UCSD-AML1 (cell line): ENCODE data around the gene CARS1.

Experiments
- DNase-seq: peaks from one replicate; lab custom pipeline; 2025; ENCODE audit not compliant: unreplicated experiment; lab: John Stamatoyannopoulos, UW

CARS1 gene

DNA sequence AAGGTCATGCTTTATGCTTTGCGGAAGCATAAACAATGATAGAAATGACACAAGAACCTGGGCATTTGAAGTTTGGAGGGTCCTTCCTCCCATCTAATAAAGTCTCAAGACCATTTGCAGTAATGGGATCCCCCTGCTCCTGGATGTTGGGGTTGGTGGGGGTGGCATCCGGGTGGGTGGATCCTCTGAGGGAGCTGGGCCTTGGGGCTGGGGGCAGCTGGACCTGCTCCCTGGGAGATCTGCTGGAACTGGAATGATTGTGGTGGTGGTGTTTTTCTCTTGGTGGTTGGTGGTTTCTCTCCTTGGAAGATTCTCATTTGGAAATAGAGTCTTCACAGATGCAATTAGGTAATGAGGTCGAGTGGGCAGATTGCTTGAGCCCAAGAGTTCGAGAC is 62.9 kb downstream of the CARS1 start:
- DNase-seq = no peak

DNA sequence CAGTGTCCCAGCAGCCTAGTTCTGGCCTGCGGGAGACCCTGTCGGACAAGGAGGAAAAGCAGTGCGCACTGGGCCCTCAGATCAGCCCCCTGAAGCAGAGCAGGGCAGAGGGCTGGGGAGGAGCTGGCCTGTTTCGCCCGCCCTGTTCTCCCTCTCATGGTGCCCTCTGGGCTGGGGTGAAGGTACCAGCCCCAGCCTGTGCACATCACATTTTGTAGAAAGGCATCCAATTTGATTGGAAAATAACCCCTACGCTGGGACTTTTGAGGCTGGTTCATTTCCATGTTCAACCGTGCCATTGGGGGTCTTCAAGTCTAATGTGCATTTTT is 64.3 kb downstream of the CARS1 start:
- DNase-seq = no peak

DNA sequence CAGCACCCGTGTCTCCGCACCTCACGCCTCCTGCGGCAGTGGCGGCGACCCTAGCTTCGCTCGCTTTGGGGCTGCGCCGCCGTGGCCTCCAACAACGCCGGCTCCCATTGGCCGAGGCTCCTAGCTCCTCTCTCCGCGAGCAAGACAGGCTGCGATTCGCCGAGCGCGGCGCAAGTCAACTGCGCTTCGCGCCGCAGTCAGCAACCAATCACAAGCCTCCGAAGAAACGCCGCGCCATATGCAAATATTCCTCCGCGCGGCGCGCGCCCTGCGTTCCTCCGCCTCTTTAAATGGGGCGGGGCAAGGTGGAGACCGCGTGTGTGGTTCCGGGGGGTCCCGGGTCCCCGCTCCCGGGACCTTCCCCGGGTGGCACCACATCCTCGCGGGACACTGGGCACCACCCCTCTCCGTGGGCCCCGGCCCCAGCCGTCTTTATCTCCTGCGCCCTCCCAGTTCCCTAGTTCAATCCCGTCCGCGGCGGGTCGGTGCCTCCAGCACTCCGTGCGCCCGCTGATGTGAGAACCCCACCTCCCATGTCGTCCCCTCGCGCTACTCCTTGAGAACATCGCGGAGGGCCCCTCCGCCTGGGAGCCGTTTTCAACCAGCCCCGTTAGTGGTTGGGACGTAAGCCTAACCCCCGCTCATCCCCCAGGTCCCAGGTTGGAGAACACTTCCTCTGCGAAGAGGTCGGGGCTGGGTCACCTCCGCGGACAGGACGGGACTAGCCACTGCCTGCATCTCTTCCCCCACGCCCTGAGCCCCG is 64.8 kb downstream of the CARS1 start, which contains the start of gene NAP1L4:
Gene NAP1L4 (minus strand): TSS at position 96 of the 763 bp plus-strand sequence. CDS start 13,109 bp downstream, outside the sequence.
- DNase-seq = peak; percentile 97

DNA sequence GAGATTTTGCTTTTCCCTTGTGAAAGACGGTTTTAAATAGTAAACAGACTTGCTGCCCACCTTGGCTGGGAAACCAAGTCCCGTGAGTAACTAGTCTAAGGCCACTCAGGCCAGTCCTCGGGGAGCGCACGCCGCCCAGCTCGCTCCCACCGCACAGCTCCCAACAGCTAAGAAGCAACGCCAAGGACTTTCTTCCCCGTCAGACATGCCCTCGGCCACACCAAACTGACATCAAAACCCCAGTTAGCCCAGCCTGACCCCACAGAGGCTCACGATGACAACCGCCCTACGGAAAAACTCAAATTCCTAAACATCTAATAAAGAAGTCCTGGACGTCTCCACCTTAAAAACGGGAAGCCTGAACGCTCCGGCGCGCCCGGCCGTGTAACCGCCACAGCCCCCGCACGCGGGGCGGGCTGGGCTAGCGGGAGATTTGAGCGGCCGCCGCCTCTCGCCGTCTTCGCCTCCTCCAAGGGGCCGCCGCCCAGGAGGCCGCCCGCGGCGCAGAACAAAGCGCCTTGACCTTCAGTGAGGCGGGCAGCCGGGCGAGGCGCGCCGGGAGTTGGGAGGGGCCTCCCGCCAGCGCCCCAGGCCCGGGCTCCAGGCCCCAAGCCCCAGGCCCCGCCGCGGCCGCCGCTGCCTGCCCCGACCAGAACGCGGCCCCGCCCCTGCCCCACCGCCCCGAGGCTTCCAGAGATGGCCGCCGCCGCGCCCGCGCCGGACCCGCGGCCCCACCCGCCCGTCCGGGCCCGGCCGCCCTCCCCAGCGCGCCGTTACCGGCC is 65.6 kb downstream of the CARS1 start:
- peak; percentile 73 for DNase-seq

DNA sequence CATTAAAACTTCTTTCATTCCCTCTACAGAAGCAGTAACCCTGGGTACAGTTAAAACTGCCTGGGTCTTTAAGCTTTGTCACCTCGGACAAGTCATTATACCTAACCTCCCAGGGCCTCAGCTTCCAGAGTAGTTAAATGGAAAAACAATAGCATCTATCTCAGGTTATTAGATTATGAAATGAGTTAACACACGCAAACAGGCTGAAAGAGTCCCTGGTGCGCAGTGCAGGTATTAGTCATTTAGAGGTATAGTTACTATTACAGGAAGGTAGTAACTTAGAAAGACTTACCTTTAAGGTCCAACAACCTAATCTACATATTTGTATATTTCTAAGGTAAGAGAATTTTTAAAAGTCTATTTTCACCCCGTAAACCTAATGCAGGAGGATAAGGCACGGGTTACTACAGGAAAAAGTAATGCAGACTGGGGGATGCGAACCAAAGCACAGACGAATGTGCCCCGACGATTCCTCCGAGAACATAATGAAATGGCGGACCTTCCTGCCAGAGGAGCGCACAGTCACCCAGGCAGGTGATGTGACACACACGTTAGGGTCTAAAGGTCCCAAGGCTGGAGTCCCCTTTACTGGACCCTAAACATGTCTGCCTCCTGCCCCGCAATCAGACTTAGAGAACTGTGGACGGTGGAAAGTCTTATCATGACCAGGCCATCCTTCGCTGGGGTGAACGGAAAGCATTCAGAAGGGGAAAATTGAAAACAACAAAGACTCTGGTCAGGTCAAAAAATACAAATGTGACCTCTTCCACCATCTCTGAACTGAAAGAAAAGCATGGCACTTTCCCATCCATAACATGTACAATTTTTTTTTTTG is 66.4 kb downstream of the CARS1 start:
- peak; percentile 41 for DNase-seq

DNA sequence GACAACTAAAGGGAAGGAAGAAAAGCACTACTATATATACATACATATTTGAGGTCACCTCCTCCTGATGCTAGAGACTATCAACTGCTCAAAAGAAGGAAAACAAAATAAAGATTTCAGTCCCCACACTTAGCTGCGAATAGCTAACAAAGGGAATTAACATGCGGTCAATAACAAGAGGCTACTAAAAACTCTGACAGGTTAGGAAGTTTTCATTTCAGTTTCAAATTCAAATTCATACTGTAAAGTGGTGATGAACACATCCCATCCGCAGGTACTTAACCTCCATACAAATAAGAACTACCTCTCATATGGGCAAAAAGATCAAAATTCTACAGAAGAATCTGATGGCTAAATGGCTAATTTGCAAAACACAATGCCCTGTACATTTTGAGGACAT is 67.7 kb downstream of the CARS1 start:
- DNase-seq = no peak

DNA sequence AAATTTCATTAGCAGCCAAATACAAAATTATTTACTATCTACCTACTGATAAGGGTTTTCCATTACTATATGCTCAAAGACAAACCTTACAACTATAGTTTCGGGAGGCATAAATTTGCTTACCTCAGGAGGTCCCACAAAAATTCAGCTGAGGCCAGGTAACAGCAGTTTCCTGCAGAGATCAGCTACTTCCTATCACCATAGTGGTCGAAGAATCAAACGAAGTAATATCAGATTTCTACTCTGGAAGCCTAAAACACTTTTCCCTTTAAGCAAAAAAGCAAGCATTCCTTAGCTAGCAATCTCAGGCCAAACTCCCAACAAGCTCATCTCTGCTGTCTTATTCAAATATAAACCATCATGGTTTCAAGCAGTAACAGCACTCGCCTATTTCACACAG is 68.2 kb downstream of the CARS1 start:
- no peak for DNase-seq

DNA sequence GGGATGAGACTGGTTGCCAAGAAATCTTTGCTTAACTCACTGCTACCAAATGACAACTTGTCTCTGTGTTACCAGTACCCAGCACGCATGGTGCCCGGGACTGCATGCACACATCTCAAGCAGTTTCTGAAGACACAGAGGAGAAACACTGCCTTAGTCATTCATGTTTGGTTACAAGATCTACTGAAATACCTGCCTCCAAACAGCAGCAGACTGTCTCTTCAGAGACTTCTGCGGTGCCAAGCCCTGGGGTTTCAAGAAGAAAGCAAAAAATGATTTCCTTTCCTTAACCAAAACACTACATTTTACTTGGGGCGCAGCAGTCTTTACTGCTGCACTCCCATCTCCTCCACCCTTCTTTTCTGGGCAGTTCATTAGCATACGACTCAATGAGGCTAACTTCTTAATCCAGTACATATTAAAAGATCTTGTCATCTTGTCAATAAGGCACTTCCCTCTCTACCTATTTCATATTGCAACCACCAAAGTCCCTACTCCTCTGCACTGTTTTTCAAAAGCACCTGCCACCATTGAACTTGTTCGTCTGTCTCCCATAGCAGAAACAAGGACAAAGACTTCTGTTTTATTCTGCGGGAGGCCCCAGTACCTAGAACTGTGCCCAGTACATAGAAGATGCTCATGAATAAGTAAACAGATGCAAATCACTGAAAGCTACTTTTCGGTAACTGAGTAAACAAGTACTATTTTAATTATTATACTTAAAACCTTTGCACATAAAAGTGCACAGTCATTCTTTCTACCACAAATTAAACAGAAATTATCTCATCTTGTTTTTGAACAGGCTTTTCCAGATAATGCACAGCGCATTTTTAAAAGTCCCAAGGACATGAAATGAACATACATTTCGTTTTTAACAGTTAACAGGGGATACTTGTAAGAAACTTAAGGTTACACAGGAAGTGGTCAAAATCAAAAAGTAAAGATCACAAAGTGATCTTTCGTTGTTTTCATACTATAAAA is 69.1 kb downstream of the CARS1 start:
- no peak for DNase-seq

DNA sequence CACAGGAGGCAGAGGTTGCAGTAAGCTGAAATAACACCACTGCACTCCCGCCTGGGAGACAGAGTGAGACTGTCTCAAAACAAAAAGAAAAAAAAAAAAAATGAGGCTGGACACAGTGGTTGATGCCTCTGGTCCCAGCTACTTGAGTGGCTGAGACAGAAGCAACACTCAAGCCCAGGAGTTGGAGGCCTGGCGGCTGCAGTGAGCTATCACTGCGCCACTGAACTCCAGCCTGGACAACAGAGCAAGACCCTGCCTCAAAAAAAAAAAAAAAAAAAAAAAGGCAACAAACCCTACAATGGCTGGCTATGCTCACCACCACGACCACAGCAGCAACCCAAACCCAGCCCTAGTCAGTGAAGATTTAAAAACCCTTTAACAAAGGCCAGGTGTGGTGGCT is 73.3 kb downstream of the CARS1 start:
- no peak for DNase-seq

DNA sequence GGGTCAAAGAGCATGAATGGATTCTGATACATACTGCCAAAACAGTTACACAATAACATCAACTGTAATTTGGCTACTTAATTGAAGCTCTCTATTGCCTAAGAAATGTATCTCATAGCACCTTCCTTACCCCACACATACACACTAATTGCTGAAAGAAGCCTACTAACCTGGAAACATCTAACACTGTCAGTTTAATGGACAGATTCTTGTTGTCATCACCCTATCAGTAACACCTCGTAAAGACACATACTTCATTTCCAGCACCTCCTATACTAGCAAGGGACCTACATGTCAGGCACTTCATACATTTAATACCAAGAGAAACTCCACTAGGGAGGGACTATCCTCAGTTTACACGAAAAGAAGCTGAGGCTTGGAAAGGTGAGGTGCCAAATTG is 75.0 kb downstream of the CARS1 start:
- DNase-seq = no peak

DNA sequence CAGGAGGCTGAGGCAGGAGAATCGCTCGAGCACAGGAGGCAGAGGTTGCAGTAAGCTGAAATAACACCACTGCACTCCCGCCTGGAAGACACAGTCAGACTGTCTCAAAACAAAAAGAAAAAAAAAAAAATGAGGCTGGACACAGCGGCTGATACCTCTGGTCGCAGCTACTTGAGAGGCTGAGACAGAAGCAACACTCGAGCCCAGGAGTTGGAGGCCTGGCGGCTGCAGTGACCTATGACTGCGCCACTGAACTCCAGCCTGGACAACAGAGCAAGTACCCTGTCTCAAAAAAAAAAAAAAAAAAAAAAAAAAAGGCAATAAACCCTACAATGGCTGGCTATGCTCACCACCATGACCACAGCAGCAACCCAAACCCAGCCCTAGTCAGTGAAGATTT is 76.1 kb downstream of the CARS1 start:
- DNase-seq = no peak

DNA sequence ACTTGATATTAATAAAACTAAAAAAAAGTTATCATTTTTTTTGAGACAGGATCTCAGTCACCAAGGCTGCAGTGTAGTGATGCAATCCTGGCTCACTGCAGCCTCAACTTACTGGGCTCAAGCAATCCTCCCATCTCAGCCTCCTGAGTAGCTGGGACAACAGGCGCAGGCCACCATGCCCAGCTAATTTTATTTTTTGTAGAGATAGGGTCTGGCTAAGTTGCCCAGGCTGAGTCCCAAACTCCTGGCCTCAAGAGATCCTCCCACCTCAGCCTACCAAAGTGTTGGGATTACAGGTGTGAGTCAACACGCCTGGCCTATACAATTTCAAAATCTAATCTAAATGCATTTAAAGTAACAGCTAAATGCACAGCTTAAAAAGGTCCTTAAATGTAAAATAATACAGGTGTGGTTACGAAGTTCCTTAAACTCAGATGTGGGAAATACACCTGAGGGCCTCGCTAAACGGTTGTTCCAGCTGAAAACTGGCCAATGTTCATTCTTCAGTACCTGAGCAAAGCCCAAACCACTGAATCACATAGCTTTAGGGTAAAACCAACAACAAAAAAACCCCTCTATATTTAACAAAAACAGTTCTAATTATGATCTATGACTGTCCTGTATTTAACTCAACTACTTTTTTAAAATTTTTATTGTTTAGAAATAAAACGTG is 76.9 kb downstream of the CARS1 start:
- DNase-seq = no peak

DNA sequence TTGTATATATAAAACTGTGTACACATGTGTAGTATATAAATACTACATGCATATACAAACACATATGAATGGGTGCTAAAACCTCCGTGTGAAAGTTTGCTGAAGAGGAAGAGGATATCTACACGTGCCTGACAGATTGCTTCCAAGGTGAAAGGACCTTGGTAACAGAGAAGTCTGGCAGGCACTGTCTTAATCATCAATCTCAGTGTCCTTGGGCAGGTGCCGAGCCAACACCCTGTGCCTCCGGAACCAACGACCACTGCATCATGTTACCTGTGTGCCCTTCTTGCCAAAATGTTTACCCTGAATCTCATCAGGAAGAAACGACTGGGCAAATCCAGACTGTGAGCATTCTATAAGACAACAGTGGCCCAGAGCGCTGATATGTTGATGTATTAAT is 80.1 kb downstream of the CARS1 start:
- DNase-seq = no peak

DNA sequence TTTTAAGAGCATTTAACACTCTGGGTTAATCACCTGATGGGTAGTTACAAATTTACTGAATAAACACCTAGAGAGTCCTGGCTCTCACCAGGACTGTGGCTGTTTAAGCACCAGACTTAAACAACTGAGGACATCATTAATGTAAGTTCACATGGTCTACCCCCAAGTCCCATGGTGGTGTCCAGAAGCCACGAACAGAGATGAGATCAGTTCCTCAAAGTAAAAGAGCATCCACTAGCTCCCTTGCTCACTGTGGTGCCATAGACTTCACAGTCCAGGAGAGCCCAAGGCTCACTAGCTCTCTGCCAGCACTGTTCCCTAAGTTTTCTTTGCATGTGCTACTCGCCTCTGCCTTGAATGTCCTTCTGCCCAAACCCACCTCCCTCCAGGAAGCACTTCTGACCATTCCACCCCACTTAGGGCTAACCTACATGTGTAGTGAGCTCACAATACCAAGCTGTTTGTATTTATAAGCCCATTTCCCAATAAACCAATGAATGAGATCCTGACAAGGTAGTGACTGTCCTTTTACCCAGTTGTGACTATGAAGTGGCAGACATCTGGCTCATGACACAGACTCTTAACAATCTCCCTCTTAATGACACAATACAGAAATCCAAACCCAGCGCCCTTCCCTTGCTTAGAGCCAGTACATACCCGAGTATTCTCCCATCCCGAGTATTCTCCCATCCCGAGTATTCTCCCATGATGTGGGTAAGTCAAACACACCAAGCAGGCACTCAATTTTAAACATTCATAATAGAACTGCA is 80.7 kb downstream of the CARS1 start:
- DNase-seq = no peak

DNA sequence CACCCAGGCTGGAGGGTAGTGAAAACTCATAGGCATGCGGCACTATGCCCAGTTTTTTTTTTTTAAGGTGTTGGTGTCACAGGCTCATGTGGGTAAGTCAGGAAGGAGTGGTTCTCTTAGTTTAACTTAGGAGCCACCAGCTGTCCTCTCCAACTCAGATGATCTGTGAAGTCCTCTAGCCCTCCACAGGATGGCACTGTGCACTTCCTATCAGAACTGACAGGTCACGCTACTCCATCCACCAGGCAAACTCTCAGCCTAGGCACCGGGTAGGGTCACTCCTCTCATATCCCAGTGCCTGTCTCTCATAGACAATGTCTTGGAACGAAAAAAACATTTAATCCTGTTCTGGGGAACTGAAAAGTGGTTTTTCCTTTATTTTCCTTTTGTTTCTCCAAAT is 81.6 kb downstream of the CARS1 start:
- no peak for DNase-seq

DNA sequence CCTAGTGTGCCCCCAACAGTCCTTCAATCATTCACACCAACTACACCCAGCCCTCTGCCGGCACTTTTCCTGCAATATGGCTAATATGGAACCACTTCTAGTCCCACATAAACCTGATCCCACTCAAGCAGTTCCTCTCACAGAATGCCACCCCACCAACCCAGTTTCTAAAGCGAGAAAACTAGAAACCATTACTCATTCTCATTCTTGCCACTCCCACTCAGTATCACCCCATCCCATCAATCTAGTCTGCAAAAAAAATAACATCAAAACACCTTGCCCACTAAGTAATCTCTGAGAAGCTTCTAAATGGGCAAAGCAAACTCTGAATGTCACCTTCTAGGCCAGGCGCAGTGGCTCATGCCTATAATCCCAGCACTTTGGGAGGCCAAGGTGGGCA is 83.0 kb downstream of the CARS1 start:
- no peak for DNase-seq

DNA sequence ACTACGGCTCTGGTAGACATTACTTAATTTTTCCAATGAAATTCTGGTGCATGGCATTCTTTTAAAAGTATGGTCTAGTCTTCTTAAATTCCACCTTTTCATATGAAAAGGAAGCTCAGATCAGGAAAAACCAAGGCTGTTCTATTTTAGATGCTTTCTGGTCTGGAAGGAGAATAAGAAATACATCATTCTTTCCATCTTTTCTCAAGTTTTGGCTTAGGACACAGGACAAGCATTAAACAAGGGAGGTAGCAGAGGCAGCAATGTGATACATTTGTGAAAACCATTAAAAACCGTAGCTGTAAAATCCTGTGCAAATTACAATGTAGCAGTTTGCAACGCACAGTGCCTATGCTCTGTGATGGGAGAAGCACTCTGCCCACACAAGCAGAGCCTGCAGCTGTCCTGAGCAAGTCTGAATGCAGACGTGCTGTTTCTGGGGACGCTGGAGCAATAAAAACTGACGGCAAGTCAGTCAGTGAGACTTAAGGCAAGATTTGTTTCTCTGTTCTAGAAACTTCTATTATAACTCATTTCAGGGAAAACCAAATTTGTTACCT is 88.8 kb downstream of the CARS1 start:
- DNase-seq = no peak

DNA sequence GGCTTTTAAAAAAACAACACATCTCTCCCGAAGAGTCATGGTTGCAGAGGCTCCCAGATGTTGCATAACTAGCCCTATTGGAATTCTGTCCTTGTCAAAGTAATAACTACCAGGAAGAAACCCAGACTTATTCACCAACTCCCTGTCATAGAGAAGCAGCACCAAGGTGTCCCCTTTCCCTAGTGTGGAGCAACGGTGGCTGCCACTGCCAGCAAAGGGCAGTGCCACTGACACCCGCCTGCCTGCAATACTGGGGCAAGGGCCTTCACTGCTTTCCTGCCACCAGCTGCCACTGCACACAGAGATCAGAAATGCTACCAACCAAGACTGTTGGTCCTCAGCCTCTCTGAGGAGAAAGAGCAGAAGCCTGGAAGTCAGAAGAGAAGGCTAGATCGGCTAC is 92.4 kb downstream of the CARS1 start:
- no peak for DNase-seq

DNA sequence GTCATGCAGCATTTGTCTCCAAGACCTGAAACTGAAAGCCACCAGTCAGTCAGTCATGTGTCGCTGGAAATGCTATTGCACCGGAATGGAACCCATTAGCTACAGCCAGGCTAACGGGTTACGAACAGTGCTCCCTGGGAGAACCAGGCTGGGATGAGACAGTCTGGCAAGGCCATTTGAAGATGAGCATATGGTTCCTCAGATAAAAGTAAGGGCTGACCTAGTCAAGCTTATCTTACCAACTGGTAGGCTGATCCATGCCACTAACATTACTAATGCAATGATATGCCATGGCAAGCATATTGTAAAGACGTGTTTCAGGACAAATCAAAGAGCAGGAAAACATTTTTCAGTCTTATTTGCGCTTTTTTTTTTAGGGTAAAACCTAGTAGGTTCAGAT is 93.5 kb downstream of the CARS1 start:
- no peak for DNase-seq
